Measurements from ENCODE around the gene PCDHB7. TPM values are rescaled to one million over a fixed set of nuclear protein-coding genes. Genes with fewer than 3 reads are reported as not detected.
"Not testable (repeated sequence)": the region's sequence is repeated elsewhere in the genome, so short reads cannot be mapped to it uniquely, and the experiment has no call there.

Gene PCDHB7
- total and polyA plus RNA-seq, 4 donors: 2.3 to 6.7 (median 5.2) TPM

GRCh38 chr5:141150224-141150992, 22.0 kb upstream of the PCDHB7 start:
- Histone ChIP-seq H3K4me1 (ENCODE audit: control insufficient read depth in 1 of 2, insufficient read depth in 2 of 2, low read length in 2 of 2) (no peaks in the 10 kb centered on the region), H3K9me3 (ENCODE audit: control insufficient read depth, low read length) (peaks cover 8% of the 10 kb centered on the region), H3K27ac (ENCODE audit: low read depth in 1 of 2, low read length in 2 of 2) (no peak overlapping the region), H3K36me3 (ENCODE audit: control insufficient read depth in 1 of 2, insufficient read depth in 2 of 2, low read length in 1 of 2) (no peaks in the 10 kb centered on the region), H3K27me3 (ENCODE audit: control insufficient read depth in 1 of 2, insufficient read depth in 2 of 2, low read length in 1 of 2) (no peaks in the 10 kb centered on the region), H3K4me3 (ENCODE audit: low read length in 2 of 2) (peak overlapping the region in 1 of 2 donors; percentile 15)
- ATAC-seq (ENCODE audit: low FRiP score): no peak
- intact Hi-C loops (cut with DNase I): no loop called here
- 27 to 38% methylated on average over 33 of the region's 33 CpGs for WGBS, 2 donors
- DNase-seq: no peak

- Histone ChIP-seq H3K4me3 (ENCODE audit: low read length in 2 of 2) (no peak overlapping the region), H3K4me1 (ENCODE audit: control insufficient read depth in 1 of 2, insufficient read depth in 2 of 2, low read length in 2 of 2) (no peaks in the 10 kb centered on the region), H3K36me3 (ENCODE audit: control insufficient read depth in 1 of 2, insufficient read depth in 2 of 2, low read length in 1 of 2) (no peaks in the 10 kb centered on the region), H3K27me3 (ENCODE audit: control insufficient read depth in 1 of 2, insufficient read depth in 2 of 2, low read length in 1 of 2) (no peaks in the 10 kb centered on the region), H3K9me3 (ENCODE audit: control insufficient read depth, low read length) (peaks cover 9% of the 10 kb centered on the region), H3K27ac (ENCODE audit: low read depth in 1 of 2, low read length in 2 of 2) (no peak overlapping the region)
- 25 to 35% methylated on average over 13 of the region's 13 CpGs for WGBS, 2 donors
- DNase-seq (no peak), ATAC-seq (ENCODE audit: low FRiP score) (no peak)
- intact Hi-C loops (cut with DNase I): no loop called here
Measured at GRCh38 chr5:141150993-141151325, 21.5 kb upstream of the PCDHB7 start.

- H3K4me3 ChIP-seq (ENCODE audit: low read length in 2 of 2); DNase-seq; H3K27ac ChIP-seq (ENCODE audit: low read depth in 1 of 2, low read length in 2 of 2); H3K36me3 ChIP-seq (ENCODE audit: control insufficient read depth in 1 of 2, insufficient read depth in 2 of 2, low read length in 1 of 2); ATAC-seq (ENCODE audit: low FRiP score); intact Hi-C loops (cut with DNase I); H3K4me1 ChIP-seq (ENCODE audit: control insufficient read depth in 1 of 2, insufficient read depth in 2 of 2, low read length in 2 of 2); H3K27me3 ChIP-seq (ENCODE audit: control insufficient read depth in 1 of 2, insufficient read depth in 2 of 2, low read length in 1 of 2): not testable (repeated sequence)
- peaks cover 11% of the 10 kb centered on the region for H3K9me3 ChIP-seq (ENCODE audit: control insufficient read depth, low read length)
- 27 to 34% methylated on average over 22 to 40 of the region's 41 CpGs for WGBS, 2 donors
Measured at GRCh38 chr5:141151632-141152031, 20.8 kb upstream of the PCDHB7 start.

- intact Hi-C loops (cut with DNase I); H3K4me1 ChIP-seq (ENCODE audit: control insufficient read depth in 1 of 2, insufficient read depth in 2 of 2, low read length in 2 of 2); ATAC-seq (ENCODE audit: low FRiP score); H3K27me3 ChIP-seq (ENCODE audit: control insufficient read depth in 1 of 2, insufficient read depth in 2 of 2, low read length in 1 of 2); H3K36me3 ChIP-seq (ENCODE audit: control insufficient read depth in 1 of 2, insufficient read depth in 2 of 2, low read length in 1 of 2); H3K27ac ChIP-seq (ENCODE audit: low read depth in 1 of 2, low read length in 2 of 2); DNase-seq; H3K4me3 ChIP-seq (ENCODE audit: low read length in 2 of 2): not testable (repeated sequence)
- peaks cover 13% of the 10 kb centered on the region for H3K9me3 ChIP-seq (ENCODE audit: control insufficient read depth, low read length)
- WGBS, 2 donors: 18 to 24% methylated on average over 31 to 36 of the region's 36 CpGs
Measured at GRCh38 chr5:141152096-141152495, 20.3 kb upstream of the PCDHB7 start.

GRCh38 chr5:141155540-141156374, 16.7 kb upstream of the PCDHB7 start:
- H3K27me3 ChIP-seq (ENCODE audit: control insufficient read depth in 1 of 2, insufficient read depth in 2 of 2, low read length in 1 of 2): no peaks in the 10 kb centered on the region
- 19 to 31% methylated on average over 21 of the region's 21 CpGs for WGBS, 2 donors
- H3K4me1 ChIP-seq (ENCODE audit: control insufficient read depth in 1 of 2, insufficient read depth in 2 of 2, low read length in 2 of 2): no peaks in the 10 kb centered on the region
- intact Hi-C loops (cut with DNase I): no loop called here
- H3K36me3 ChIP-seq (ENCODE audit: control insufficient read depth in 1 of 2, insufficient read depth in 2 of 2, low read length in 1 of 2): no peaks in the 10 kb centered on the region
- ATAC-seq (ENCODE audit: low FRiP score): no peak
- peak overlapping the region in 1 of 2 donors; percentile 14 for H3K4me3 ChIP-seq (ENCODE audit: low read length in 2 of 2)
- no peak for DNase-seq
- peaks cover 19% of the 10 kb centered on the region for H3K9me3 ChIP-seq (ENCODE audit: control insufficient read depth, low read length)
- no peak overlapping the region for H3K27ac ChIP-seq (ENCODE audit: low read depth in 1 of 2, low read length in 2 of 2)

- H3K4me1 ChIP-seq (ENCODE audit: control insufficient read depth in 1 of 2, insufficient read depth in 2 of 2, low read length in 2 of 2); intact Hi-C loops (cut with DNase I); H3K27me3 ChIP-seq (ENCODE audit: control insufficient read depth in 1 of 2, insufficient read depth in 2 of 2, low read length in 1 of 2); H3K4me3 ChIP-seq (ENCODE audit: low read length in 2 of 2); DNase-seq; H3K27ac ChIP-seq (ENCODE audit: low read depth in 1 of 2, low read length in 2 of 2); ATAC-seq (ENCODE audit: low FRiP score); H3K36me3 ChIP-seq (ENCODE audit: control insufficient read depth in 1 of 2, insufficient read depth in 2 of 2, low read length in 1 of 2): not testable (repeated sequence)
- peaks cover 15% of the 10 kb centered on the region for H3K9me3 ChIP-seq (ENCODE audit: control insufficient read depth, low read length)
- 21 to 32% methylated on average over 36 to 38 of the region's 38 CpGs for WGBS, 2 donors
Measured at GRCh38 chr5:141157356-141157755, 15.1 kb upstream of the PCDHB7 start.

GRCh38 chr5:141157901-141158300, 14.5 kb upstream of the PCDHB7 start:
- peaks cover 15% of the 10 kb centered on the region for H3K9me3 ChIP-seq (ENCODE audit: control insufficient read depth, low read length)
- WGBS, 2 donors: 28 to 29% methylated on average over 14 to 22 of the region's 28 CpGs
- ATAC-seq (ENCODE audit: low FRiP score); H3K27ac ChIP-seq (ENCODE audit: low read depth in 1 of 2, low read length in 2 of 2); intact Hi-C loops (cut with DNase I); H3K4me3 ChIP-seq (ENCODE audit: low read length in 2 of 2); H3K36me3 ChIP-seq (ENCODE audit: control insufficient read depth in 1 of 2, insufficient read depth in 2 of 2, low read length in 1 of 2); DNase-seq; H3K4me1 ChIP-seq (ENCODE audit: control insufficient read depth in 1 of 2, insufficient read depth in 2 of 2, low read length in 2 of 2); H3K27me3 ChIP-seq (ENCODE audit: control insufficient read depth in 1 of 2, insufficient read depth in 2 of 2, low read length in 1 of 2): not testable (repeated sequence)

- intact Hi-C loops (cut with DNase I): loop anchor here (5.0 to 10.0 kb wide), 2 partner anchors 388 to 390 kb away; no protein-coding TSS in a partner anchor
- not testable (repeated sequence) for H3K4me3 ChIP-seq (ENCODE audit: low read length in 2 of 2); H3K36me3 ChIP-seq (ENCODE audit: control insufficient read depth in 1 of 2, insufficient read depth in 2 of 2, low read length in 1 of 2); DNase-seq; H3K4me1 ChIP-seq (ENCODE audit: control insufficient read depth in 1 of 2, insufficient read depth in 2 of 2, low read length in 2 of 2); H3K27ac ChIP-seq (ENCODE audit: low read depth in 1 of 2, low read length in 2 of 2); H3K27me3 ChIP-seq (ENCODE audit: control insufficient read depth in 1 of 2, insufficient read depth in 2 of 2, low read length in 1 of 2); ATAC-seq (ENCODE audit: low FRiP score)
- peaks cover 13% of the 10 kb centered on the region for H3K9me3 ChIP-seq (ENCODE audit: control insufficient read depth, low read length)
- 33 to 38% methylated on average over 71 to 79 of the region's 79 CpGs for WGBS, 2 donors
Measured at GRCh38 chr5:141174291-141175104, 2.1 kb downstream of the PCDHB7 start.
